ELR (cell line): ENCODE measurements around the gene PYHIN1.
"Not testable (repeated sequence)": the region's sequence is repeated elsewhere in the genome, so short reads cannot be mapped to it uniquely, and the experiment has no call there.

ENCODE experiments used
- DNase-seq: peaks from one replicate; pipeline ENCODE4 v3.0.0-alpha.2; 2015; ENCODE audit warnings: low read depth

PYHIN1 gene

DNA sequence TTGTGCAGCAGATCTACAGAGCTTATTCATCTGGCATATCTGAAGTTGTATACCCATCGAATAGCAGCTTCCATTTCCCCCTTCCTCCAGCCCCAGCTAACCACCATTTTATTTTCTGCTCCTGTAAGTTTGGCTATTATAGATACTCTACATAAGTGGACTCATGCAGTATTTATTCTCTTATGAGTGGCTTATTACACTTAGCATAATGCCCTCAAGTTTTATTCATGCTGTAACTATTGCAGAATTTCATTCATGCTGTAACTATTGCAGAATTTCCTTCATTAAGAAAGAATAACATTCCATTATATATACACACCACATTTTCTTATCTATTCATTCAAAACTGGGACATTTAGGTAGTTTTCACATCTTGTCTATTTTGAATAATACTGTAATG lies 47.9 kb downstream of the PYHIN1 start:
- DNase-seq, result no peak

DNA sequence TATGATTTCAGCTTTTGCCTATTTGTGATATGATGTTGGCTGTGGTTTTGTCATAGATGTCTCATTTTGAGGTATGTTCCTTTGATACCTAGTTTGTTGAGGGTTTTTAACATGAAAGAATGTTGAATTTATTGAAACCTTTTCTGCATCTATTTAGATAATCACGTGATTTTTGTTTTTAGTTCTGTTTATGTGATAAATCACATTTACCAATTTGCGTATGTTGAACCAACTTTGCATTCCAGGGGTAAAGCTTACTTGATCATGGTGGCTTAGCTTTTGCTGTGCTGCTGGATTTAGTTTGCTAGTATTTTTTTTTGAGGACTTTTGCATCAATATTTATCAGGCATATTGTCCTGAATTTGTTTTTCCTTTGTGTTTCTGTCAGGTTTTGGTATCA lies 51.9 kb downstream of the PYHIN1 start:
- no peak for DNase-seq

DNA sequence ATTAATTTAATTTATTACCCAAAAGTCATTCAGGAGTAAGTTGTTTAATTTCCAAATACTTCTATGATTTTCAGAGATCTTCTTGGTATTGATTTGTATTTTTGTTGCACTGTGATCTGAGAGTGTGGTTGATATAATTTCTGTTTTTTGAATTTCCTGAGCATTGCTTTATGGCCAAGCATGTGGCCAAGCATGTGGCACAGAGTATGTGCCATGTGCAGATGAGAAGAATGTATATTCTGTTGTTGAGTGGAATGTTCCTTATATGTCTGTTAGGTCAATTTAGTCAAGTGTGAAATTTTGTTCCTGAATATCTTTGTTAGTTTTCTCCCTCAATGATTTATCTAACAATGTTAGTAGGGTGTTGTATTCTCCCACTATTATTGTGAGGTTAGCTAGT lies 53.0 kb downstream of the PYHIN1 start:
- no peak for DNase-seq

DNA sequence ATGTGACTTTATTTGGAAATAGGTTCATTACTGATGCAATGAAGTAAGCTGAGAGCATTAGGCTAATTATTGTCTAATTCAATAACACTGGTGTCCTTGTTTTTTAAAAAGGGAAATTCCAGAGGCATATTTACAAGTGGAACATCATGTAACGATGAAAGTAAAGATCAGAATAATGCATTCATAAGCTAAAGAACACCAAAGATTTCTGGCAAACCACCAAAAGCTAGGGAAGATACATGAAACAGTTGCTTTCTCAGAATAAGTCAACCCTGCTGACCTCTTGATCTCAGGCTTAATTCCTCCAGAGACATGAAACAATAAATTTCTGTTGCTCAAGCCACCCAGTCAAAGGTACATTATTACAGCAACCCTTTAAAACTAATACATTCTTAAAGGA lies 58.1 kb downstream of the PYHIN1 start:
- no peak for DNase-seq

DNA sequence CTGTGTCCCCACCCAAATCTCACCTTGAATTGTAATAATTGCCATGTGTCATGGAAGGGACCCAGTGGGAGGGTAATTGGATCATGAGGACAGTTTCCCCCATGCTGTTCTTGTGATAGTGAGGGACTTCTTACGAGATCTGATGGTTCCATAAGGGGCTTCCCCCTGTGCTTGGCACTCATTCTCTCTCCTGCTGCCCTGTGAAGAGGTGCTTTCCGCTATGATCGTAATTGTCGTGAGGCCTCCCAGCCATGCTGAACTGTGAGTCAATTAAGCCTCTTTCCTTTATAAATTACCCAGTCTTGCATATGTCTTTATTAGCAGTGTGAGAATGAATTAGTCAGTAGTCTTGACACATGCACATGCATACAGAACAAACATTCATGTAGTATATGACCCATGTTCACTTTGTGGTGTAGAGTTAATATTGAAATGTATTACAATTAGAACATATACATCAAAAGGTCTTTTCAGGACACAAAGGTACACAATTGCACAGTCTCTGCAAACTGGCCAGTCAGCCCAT lies 61.5 kb downstream of the PYHIN1 start:
- no peak for DNase-seq

DNA sequence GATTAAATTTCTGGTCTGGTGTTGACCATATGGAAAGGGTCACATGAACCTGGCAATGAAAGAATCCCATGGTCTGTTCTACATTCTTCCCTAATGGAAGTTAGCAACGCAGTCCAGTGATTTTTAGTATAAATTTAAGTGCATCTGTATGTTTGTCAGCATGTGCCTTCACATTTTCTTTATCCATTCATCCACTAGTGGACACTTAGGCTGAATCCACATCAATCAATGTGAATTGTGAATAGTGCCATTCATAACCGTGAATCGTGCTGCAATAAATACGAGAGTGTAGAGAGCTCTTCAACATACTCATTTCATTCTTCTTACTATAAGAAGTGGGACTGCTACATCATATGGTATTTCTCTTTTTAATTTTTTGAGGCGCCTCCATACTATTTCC lies 65.6 kb downstream of the PYHIN1 start:
- DNase-seq, result no peak

DNA sequence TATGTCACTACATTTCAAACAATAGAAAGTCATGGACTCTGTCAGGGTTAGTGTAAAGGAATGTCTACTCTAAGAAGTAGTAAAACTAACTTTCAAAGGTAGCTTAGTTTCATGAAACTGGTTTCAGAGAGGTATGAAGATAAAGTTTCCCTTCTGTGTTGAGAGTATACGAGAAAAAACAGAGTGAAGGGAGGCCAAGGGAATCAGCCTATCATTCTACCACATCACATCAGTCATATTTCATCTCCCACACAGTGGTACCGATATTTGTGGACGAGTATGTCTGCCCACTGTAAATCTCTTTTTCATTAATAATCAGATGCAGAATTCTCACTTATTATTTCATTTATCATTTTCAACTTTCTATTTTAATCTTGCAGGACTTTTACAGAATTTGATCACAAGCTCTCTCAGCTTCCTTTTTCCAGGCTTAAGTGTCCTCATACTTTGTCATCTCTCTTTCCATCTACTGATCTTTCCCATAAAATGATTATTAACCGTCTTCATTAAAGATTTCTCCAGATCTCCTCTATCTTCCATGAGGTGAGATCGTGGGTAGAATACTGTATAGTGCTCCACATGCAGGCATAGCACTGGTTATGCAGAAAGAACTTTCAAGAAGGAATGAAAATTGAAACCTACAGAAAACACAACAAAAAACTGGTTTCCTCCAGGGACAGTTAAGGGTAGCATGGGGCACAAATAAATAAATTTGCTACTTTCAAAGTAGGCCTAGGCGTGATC lies 66.9 kb downstream of the PYHIN1 start:
- no peak for DNase-seq

DNA sequence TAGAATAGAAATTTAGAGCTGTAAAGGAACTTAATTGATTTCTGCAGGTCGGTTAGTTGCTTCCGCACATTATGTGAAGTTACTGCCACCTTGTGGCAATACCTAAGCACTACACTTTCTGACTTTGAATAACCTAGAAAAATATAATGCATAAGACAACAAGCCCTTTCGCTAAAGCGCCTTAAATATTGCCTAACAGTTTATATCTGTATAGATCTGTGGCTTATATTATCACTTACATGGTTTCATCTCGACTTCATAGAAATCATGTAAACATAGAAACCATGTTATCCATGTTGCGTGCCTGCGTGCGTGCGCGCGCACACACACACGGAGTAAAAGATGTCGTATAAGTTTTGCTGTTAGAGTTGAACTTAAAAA lies 67.4 kb downstream of the PYHIN1 start:
- DNase-seq, result peak; percentile 71

DNA sequence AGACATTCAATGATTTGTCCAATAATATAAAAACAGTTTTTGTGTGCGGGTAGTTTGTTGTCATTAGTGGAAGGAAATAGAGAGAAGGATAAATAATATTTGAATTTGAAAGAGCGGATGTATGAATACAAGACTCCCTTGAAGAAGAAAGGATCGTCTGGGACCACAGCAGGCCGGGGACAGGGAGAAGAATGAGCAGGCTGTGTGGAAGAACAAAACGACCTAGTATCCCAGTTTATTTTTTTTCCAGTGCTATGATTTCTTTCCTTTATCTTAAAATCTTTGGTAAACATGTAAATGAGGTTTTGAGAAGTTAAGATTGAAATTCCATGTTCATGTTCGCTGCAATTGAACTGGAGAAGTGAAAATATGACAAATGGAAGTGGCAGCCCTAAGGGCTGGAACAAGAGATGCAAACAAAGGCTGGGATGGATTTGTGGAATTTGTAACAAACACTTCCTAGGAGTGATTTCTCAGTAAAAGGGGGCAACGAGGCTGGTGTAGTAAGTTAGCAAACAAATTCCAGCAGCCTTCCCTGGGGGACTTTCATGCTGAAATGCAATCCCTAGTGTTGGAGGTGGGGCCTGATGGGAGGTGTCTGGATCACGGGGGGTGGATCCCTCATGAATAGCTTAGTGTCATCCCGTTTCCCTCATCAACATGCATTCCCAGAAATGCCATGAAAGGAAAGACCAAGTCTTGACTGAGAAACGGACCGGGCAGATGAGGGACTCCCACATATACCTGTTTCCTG lies 68.1 kb downstream of the PYHIN1 start:
- DNase-seq, result peak; percentile 88

DNA sequence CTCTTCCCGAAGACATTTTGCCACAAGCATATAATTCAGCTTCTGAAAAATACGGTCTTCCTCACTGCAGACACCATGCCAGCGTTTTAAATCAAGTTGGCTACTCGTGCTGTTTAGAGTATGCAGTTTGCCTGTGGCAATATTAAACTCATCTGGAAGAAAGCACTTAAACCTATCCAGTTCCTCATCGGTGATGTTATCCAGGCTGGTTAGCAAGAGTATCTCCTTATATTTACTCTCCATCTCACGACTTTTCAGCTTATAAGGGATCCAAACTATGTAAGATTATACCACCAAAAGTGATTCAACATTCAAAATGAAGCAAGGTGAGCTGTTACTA lies 68.7 kb downstream of the PYHIN1 start:
- DNase-seq, result no peak

DNA sequence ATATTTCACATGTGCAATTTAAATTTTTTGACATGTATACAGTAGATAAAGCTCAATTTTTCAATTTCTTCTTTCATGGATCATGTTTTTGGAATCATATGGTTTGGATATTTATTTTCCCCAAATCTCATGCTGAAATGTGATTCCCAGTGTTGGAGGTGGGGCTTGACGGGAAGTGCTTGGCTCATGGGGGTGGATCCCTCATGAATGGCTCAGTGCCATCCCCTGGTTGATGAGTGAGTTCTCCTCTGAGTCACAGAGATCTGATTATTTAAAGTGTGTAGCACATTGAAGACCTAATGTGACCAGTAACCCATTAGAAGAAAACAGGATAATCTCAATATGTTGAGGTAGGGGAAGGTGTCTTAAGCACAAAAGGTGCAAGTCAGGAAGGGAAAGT lies 69.3 kb downstream of the PYHIN1 start:
- DNase-seq, result peak; percentile 93

DNA sequence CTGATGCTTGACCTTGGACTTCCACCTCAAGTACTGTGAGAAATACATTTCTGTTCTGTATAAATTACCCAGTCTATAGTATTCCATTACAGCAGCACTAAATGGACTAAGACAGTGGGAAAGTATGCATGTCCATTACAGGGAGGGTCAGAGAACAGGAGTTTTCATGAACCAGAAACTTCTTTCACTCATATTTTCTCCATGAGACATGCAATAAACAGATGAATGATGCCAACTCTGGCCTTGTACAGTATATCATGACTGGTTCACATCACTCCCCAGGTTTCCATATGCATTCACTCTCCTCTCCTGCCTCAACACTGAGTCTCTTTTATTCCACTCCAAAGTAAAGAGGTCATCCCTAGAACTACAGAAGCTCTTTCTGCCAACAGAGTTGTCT lies 73.8 kb downstream of the PYHIN1 start:
- no peak for DNase-seq

DNA sequence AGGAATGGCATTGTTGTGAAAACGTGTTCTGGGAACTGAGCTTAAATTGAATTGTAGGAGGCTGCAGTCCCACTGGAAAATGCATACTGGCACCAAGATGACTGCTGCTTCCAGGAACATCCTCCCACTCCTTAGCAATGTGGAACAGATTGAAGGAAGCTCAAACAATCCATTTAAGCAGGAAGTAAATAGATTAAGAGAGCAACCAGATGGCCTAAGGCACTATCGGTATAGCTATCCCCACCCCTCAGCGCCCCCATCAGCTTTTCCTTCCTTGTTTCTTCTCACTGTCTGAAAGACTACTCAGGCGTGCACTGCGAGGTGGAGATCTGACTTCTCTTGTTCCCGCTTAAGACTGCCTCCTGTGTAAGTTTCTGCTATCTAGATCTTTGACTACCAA lies 74.3 kb downstream of the PYHIN1 start:
- DNase-seq, result no peak

DNA sequence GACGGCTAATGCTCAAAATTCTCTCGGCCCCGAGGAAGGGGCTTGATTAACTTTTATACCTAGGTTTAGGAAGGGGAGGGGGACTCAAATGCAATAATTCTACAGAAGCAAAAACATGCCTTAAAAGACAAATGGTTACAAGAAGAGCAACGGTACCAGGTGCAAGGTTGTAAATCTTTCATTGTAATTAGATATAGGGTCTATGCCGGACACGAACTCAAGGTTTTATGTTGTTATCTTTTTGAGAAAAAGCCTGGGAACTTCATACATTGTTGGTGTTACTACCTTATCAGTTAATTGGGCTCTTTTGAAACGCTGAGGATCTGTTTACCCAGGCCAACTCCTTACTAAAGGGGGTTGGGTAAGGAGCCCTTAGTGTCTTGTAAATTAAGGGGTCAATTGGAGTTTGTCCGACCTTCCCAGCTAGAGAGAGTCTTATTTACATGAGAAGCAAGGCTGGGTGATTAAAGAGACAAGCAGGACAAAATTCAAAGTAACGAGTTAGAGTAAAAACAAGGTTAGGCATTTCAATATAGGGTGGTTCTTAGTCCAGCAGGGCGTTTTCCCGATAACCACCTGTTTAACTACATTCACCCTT lies 75.0 kb downstream of the PYHIN1 start:
- not testable (repeated sequence) for DNase-seq

DNA sequence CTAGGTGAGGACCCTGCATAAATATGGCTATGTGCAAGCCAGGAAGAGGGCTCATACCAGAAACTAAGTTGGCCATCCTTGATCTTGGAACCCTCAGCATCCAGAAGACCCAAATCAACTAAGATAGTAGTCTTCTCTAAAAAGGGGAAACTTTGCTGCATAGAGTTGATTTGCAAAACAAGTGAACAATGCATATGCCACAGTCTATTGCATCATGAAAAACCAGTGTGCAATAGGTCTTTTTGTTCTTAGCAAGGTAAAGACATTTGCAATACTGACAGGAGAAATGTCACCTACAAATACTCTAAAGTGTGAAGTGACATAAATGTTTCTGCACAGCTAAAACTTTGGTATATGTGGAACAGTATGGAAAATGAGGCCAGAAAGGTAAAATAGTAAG lies 76.4 kb downstream of the PYHIN1 start:
- DNase-seq, result no peak

DNA sequence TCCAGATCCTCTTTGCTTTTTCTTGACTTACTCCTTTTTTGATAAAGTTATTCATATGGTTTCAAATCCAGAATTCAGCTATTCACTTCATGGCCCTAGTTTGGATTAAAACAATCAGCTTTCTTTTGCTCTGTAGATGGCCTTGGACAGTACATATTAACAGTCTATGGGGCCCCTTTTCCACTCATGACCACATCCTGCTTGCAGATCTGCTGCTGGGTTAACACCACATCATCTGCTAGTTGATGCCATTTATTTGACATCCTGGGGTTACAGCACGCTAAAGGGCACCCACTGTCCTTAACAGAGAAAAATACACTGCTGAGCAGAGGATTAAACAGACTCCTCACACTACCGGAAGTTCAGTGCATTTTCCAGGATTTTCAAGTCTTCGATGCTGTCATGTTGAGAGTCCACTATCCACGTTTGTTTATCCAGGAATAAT lies 77.4 kb downstream of the PYHIN1 start:
- peak; percentile 49 for DNase-seq

DNA sequence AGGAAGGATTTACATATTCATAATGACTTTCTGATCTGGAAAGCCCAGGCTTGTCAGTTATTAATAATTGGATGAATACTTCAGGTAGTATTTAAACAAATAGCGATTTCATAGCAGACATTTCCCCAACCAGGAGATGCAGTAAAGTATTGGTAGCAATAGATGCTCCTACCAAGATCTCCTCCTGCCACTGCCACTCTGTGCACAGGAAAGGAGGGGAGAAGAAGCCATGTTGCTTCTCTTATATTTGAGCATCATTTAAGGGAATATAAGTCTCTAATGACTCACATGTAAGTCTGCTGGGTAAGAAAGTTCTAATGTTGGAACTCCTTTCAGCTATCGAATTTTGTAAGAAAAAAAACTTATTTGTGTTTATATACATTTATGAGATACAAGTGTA lies 77.9 kb downstream of the PYHIN1 start:
- DNase-seq, result peak; percentile 61

DNA sequence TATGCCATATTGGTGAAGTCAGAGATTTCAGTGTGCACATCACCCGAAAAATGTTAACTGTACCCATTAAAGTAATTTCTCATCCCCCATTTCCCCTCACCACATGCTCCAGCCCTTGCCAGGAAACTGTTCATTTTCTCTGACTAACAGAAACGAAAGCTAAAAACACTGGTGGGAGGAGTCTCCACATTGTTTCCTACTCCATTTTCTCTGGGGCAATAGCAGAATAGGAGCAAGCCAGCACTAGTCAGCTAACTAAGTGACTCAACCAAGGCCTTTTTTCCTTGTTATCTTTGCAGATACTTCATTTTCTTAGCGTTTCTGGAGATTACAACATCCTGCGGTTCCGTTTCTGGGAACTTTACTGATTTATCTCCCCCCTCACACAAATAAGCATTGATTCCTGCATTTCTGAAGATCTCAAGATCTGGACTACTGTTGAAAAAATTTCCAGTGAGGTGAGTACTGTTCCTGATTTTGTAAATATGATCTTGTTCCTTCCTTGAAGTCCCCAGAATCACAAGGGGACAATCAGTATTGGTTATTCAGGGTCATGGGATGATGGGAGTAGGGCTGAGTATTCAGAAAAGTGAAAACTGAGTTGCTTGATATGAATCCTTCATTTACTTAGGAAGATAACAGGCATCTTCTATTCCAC lies 78.5 kb downstream of the PYHIN1 start, which contains the start of gene IFI16:
IFI16 (plus strand) TSS at position 204 of the 658 bp plus-strand sequence. CDS start 4,774 bp downstream, outside the sequence.
- DNase-seq, result peak; percentile 96

DNA sequence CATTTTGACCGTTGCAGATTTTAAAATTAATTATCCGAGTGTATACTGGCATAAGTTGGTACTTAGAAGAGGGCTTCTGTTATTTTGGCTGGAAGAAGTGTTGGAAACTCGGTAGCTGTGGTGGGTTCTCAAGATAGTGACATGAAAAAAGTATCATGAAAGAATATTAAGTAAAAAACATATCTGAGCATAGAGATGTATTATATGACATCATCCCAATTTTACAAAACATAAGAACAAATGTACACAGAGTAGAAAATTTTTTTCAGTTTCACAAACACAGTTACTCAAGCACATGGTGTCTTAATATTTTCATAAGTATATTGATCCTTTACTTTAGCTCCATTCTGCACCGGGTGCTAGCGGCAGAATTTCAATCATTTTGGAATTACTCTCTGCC lies 79.0 kb downstream of the PYHIN1 start:
- no peak for DNase-seq

DNA sequence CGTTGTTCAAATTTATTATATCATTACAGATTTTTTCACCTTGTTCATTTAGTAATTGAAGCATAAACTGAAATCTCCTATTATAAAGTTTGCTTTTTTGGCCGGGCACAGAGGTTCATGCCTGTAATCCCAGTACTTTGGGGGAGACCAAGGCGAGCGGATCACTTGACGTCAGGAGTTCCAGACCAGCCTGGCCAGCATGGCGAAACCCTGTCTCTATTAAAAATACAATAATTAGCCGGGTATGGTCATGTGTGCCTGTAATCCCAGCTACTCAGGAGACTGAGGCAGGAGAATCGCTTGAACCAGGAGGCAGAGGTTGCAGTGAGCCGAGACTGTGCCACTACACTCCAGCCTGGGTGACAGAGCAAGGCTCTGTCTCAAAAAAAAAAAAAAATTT lies 79.6 kb downstream of the PYHIN1 start:
- peak; percentile 33 for DNase-seq

DNA sequence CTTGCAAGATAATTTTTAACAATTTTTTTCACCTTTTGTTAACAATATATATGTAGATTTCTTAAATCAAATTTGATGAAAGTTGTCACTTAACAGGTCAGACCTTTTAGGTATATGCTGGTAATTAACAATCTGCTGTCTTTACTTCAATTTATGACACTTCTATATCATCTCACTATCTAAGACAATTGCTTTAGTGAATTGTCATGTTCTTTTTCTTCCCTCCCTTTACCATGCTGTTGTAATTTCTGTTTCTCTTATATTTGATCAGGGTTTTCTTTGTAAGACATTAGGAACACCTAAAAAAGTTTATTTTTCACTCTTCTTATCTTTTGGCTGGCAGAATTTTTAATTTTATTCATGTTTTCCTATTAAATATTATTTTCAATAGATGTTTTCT lies 80.4 kb downstream of the PYHIN1 start:
- DNase-seq, result no peak

DNA sequence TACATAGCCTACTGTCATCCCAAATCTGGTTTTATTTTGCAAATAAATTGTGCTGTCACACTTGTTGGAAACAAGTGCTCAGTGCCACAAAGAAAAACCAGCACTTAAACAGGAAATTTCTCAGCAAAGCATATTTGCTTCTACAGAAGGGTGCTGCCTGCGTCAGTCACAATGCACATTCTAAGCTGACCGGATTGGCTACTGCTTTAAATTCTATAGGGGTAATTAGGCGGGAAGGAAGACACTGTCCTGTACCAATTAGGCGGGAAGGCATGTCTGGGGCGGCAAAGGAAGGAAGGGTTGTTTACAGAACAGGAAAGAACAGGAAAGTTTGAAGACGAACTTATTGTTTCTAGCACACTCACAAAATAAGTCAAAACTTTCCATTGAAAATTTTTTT lies 81.1 kb downstream of the PYHIN1 start:
- DNase-seq, result peak; percentile 53
